WERI-Rb-1 (cell line): ENCODE measurements around the gene MTSS2.

Experiments
- DNase-seq: peaks from one replicate; pipeline ENCODE4 v3.0.0-alpha.2; 2020
- H3K27ac ChIP-seq: fragments of 250-450 bp; sonication (Bioruptor Pico); 2 replicates; pipeline ENCODE4 v1.5.1; 2020; ENCODE audit warnings: mild to moderate bottlenecking, moderate library complexity
- H3K27me3 ChIP-seq: fragments of 250-450 bp; sonication (Bioruptor Pico); 2 replicates; pipeline ENCODE4 v1.5.1; 2021; ENCODE audit warnings: mild to moderate bottlenecking, low read depth, moderate library complexity; ENCODE audit not compliant: insufficient read depth, severe bottlenecking
- H3K36me3 ChIP-seq: fragments of 250-450 bp; sonication (Bioruptor Pico); 2 replicates; pipeline ENCODE4 v1.5.1; 2020; ENCODE audit warnings: mild to moderate bottlenecking, moderate library complexity
- H3K4me3 ChIP-seq: 2 replicates; pipeline ENCODE4 v1.5.1; 2011; ENCODE audit warnings: low read depth, mild to moderate bottlenecking, control low read depth, low read length
- H3K9me3 ChIP-seq: fragments of 250-450 bp; sonication (Bioruptor Pico); 2 replicates; pipeline ENCODE4 v1.5.1; 2021; ENCODE audit warnings: mild to moderate bottlenecking, moderate library complexity; ENCODE audit not compliant: severe bottlenecking
- TF ChIP-seq, protein P1 (sequence below): IDR thresholded peaks from 2 replicates; pipeline ENCODE4 v1.5.1; 2011; ENCODE audit warnings: low read depth, mild to moderate bottlenecking, control low read depth, inconsistent platforms, low read length

The MTSS2 gene

DNA sequence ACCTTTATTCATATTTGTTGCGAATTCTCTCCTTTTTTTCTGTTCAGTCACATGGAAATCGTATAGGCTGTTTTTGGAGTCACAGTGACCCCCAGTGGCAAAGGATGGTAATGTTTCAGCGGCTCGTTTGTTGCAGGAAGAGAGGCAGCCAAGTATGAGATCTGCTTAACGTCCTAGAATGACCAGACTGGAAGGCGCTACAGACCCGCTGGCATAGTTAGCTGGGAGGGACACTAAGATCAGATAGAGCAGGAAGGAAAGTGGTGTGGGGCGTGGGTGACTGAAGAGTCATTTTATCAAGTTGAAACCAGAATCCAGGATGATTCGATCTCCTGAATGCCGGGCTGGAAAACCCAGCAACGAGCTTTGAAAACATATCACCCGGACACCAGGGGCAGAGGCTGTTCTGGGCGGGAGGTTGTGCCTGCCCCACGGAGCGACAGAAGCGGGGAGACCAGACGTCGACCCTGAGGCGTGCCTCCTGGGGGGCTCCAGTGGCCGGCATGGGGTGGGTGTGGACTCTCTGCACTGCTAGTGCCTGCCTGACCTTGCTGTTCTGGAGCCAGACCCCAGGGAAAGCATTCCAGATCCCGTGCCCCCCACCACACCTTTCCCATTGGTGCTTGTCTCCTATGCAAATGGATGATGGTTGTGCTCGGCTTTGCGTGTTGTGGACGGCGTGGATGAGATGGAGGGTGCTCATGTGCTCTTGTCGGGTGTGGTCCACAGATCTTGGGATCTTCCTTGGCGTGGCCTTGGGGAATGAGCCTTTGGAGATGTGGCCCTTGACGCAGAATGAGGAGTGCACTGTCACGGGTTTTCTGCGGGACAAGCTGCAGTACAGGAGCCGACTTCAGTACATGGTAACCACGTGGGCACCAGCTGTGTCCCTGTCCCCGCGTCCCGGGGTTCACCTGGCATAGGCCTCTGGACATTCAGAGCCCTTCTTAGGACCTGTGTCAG, 31.8 kb downstream of the MTSS2 start:
- H3K27me3 ChIP-seq = no peaks in the 10 kb centered on the region
- no peaks in the 10 kb centered on the region for H3K9me3 ChIP-seq
- peak; percentile 87 for DNase-seq
- peak overlapping the region; percentile 65 for H3K27ac ChIP-seq
- peak overlapping the region; percentile 29 for H3K4me3 ChIP-seq
- TF ChIP-seq, protein P1, sequence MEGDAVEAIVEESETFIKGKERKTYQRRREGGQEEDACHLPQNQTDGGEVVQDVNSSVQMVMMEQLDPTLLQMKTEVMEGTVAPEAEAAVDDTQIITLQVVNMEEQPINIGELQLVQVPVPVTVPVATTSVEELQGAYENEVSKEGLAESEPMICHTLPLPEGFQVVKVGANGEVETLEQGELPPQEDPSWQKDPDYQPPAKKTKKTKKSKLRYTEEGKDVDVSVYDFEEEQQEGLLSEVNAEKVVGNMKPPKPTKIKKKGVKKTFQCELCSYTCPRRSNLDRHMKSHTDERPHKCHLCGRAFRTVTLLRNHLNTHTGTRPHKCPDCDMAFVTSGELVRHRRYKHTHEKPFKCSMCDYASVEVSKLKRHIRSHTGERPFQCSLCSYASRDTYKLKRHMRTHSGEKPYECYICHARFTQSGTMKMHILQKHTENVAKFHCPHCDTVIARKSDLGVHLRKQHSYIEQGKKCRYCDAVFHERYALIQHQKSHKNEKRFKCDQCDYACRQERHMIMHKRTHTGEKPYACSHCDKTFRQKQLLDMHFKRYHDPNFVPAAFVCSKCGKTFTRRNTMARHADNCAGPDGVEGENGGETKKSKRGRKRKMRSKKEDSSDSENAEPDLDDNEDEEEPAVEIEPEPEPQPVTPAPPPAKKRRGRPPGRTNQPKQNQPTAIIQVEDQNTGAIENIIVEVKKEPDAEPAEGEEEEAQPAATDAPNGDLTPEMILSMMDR = peak; percentile 72
- no peaks in the 10 kb centered on the region for H3K36me3 ChIP-seq

DNA sequence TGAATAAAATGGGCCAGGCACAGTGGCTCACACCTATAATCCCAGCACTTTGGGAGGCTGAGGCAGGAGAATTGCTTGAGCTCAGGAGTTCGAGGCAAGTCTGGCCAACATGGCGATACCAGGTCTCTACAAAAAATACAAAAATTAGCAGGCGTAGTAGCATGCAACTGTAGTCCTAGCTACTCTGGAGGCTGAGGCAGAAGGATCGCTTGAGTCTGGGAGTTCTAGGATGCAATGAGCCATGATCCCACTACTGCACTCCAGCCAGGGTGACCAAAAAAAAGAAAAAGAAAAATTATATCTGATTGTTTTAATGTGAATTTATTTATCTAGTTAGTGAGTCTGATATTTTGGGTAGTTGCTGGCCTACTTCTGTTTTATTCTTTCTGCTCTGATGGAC, 32.4 kb downstream of the MTSS2 start:
- TF ChIP-seq, protein P1 = no peak
- no peaks in the 10 kb centered on the region for H3K27me3 ChIP-seq
- DNase-seq = no peak
- no peak overlapping the region for H3K4me3 ChIP-seq
- H3K36me3 ChIP-seq = no peaks in the 10 kb centered on the region
- no peak overlapping the region for H3K27ac ChIP-seq
- no peaks in the 10 kb centered on the region for H3K9me3 ChIP-seq

DNA sequence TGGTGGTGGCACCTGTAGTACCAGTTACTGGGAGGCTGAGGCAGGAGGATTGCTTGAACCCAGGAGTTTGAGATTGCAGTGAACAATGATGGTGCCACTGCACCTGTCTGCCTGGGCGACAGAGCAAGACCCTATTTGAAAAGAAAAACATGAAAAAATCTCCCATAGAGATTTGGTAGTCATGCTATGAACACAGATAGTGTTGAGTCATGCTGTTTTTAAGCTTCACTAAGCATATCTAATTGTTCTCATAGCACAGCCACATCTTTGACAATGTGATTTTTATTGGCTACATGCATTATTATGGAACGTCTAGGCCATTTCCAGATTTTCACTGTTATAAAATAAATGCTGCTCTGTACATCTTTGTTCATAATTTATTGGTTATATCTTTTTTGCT, 33.5 kb downstream of the MTSS2 start:
- H3K4me3 ChIP-seq = no peak overlapping the region
- no peaks in the 10 kb centered on the region for H3K27me3 ChIP-seq
- H3K9me3 ChIP-seq = no peaks in the 10 kb centered on the region
- TF ChIP-seq, protein P1 = no peak
- H3K36me3 ChIP-seq = no peaks in the 10 kb centered on the region
- H3K27ac ChIP-seq = no peak overlapping the region
- DNase-seq = no peak

DNA sequence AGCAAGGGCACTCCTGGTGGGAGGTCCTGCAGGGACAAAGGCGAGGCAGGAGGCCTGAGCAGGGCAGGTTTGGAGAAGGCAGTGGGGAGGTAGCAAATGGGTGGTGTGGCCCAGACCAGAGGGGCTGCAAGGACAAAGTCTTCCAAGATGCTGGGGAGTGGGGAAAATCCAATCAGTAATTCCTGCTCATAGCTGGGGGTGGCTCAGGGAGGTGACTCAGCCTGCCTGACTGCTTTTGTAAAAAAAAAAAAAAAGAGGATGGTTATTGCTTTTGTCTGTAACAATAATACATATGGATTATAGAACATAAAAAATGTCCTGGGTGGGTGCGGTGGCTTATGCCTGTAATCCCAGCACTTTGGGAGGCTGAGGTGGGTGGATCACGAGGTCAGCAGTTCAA, 34.3 kb downstream of the MTSS2 start:
- DNase-seq = no peak
- H3K36me3 ChIP-seq = no peaks in the 10 kb centered on the region
- no peaks in the 10 kb centered on the region for H3K9me3 ChIP-seq
- no peak overlapping the region for H3K4me3 ChIP-seq
- TF ChIP-seq, protein P1 = no peak
- H3K27me3 ChIP-seq = no peaks in the 10 kb centered on the region
- H3K27ac ChIP-seq = no peak overlapping the region

DNA sequence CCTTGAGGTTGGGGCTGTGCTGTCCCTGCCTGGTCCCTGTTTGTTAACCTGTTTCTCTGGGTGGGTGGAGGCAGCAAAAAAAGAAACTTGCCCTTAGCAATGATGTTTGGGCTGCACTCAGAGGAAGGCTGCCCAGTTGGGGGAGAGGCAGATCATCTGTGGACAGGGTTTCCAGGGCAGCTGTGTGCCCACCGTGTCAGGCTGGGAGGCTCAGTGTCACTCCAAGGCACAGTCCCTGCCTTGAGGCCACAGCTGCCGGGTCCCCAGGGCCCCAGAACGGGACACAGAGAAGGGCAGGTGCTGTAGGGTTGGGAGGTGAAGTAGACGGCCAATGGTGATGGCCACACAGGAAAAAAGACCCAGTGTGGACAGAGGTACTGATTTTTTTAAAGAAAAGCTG, 35.6 kb downstream of the MTSS2 start:
- Histone ChIP-seq H3K27me3 (no peaks in the 10 kb centered on the region), H3K4me3 (no peak overlapping the region), H3K27ac (no peak overlapping the region), H3K9me3 (no peaks in the 10 kb centered on the region), H3K36me3 (no peaks in the 10 kb centered on the region)
- TF ChIP-seq, protein P1 = no peak
- DNase-seq = no peak

DNA sequence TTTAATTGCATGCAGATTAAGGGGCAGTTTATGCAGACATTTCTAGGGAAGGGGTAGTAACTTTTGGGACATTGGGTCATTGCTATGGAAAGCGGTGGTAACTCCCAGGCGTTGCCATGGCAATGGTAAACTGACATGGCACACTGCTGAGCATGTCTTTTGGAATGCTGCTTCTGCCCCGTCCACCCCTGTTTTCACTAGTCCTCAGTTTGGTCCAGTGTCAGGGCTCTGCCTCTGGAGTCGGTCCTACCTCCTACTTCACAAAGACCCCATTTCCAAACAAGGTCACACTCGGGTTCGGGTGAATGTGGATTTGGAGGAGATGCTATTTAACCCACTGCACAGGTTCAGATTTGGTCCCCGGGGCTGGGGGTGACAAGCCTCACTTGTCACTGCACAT, 36.6 kb downstream of the MTSS2 start:
- DNase-seq = no peak
- H3K4me3 ChIP-seq = no peak overlapping the region
- H3K9me3 ChIP-seq = no peaks in the 10 kb centered on the region
- no peaks in the 10 kb centered on the region for H3K36me3 ChIP-seq
- no peaks in the 10 kb centered on the region for H3K27me3 ChIP-seq
- TF ChIP-seq, protein P1 = no peak
- no peak overlapping the region for H3K27ac ChIP-seq
